ENCODE results near the gene AUTS2. TPM values are rescaled to one million over a fixed set of nuclear protein-coding genes. Genes with fewer than 3 reads are reported as not detected.
"Not testable (repeated sequence)": the region's sequence is repeated elsewhere in the genome, so short reads cannot be mapped to it uniquely, and the experiment has no call there.

The AUTS2 gene
- total RNA-seq, 1 donor from 2014 or later, result 95.3 TPM

GRCh38 chr7:70583965-70584883 lies 985.9 kb downstream of the AUTS2 start:
- DNase-seq, result no peak

DNA sequence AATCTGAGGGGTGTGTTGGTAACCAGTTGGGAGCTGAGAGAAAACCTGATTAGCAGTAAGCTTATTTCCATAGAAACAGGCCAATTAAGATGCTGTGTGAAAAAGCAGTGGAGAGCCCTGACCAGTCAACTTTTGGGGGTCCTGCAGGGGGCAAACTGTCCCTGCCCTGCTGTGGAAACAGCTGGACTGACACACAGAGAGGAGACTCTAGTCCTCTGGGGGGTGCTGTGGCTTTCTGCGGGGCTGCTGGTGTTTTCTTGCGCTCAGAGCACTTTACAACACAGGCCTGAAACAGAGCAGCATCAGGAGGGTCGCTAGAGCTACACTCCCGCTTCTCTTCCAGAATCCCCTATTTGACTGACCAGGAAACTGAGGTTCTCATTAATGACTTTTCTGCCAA lies 986.8 kb downstream of the AUTS2 start:
- no peak for DNase-seq

GRCh38 chr7:70586822-70587221 lies 988.5 kb downstream of the AUTS2 start:
- DNase-seq, result no peak

DNA sequence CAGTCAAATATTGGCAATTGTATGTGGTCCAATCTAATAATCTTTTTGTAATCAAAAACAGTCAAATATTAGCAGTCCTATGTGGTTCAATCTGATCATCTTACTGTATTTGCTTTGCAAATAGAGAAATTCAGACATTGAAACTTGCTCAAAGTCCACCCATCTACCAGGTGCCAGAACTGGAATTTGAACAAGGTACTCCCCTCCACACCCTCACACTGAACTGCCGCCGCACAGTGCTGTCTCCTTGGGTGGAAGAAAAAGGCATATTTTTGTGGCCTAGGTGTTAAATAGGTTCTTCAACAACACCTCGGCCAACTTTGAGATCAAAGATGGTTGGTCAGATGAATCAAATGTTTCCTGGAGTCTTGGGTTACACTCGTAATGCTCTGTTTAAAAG lies 989.5 kb downstream of the AUTS2 start:
- no peak for DNase-seq

- DNase-seq, result no peak
Observed at GRCh38 chr7:70588191-70588921, 990.1 kb downstream of the AUTS2 start.

- DNase-seq, result no peak
Observed at GRCh38 chr7:70589010-70589409, 990.7 kb downstream of the AUTS2 start.

GRCh38 chr7:70589590-70589989 lies 991.3 kb downstream of the AUTS2 start:
- no peak for DNase-seq

GRCh38 chr7:70590126-70590854 lies 992.0 kb downstream of the AUTS2 start:
- DNase-seq, result no peak

DNA sequence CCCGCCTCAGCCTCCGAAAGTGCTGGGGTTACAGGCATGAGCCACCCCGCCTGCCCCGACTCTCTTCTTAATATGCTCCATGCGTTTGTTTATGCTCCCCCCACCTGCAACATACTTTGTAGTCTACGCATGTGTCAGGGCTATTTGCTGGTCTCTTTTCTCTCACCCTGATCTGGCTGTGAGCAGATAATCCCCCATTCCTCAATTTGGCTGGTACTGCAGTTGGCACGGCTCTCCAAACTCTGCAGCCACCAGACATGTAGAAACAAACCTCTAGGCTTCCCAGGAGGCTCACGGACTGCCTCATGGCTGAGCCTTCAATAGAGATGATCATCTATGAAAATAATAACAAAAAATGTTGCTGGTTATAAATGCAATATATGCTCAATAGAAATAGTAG lies 993.4 kb downstream of the AUTS2 start:
- no peak for DNase-seq

GRCh38 chr7:70592171-70592570 lies 993.9 kb downstream of the AUTS2 start:
- no peak for DNase-seq

GRCh38 chr7:70594170-70594569 lies 995.9 kb downstream of the AUTS2 start:
- no peak for DNase-seq

GRCh38 chr7:70594885-70595284 lies 996.6 kb downstream of the AUTS2 start:
- not testable (repeated sequence) for DNase-seq

GRCh38 chr7:70595370-70595754 lies 997.1 kb downstream of the AUTS2 start:
- no peak for DNase-seq

GRCh38 chr7:70595755-70596597 lies 997.7 kb downstream of the AUTS2 start:
- DNase-seq, result peak; percentile 18

- no peak for DNase-seq
Observed at GRCh38 chr7:70596598-70596913, 998.3 kb downstream of the AUTS2 start.

- no peak for DNase-seq
Observed at GRCh38 chr7:70597066-70597465, 998.8 kb downstream of the AUTS2 start.

GRCh38 chr7:70598976-70599375 lies 1000.7 kb downstream of the AUTS2 start:
- DNase-seq, result no peak

- DNase-seq, result no peak
Observed at GRCh38 chr7:70599446-70600190, 1001.3 kb downstream of the AUTS2 start.

DNA sequence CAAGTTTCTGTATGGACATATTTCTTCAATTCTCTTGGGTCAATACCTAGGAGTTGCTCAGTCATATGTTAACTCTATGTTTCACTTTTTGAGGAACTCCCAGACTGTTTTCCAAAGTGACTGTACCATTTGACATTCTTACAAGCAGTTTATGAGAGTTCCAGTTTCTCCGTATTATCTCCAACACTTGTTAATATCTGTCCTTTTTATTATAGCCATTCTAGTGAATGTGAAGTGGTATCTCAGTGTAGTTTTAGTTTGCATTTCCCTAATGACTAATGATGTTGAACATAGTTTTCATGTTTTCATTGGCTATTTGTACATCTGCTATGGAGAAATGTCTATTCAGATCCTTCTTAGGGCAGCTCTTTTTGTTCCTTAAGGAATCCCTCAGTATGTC lies 1002.7 kb downstream of the AUTS2 start:
- DNase-seq, result no peak

GRCh38 chr7:70602117-70602516 lies 1003.8 kb downstream of the AUTS2 start:
- no peak for DNase-seq

DNA sequence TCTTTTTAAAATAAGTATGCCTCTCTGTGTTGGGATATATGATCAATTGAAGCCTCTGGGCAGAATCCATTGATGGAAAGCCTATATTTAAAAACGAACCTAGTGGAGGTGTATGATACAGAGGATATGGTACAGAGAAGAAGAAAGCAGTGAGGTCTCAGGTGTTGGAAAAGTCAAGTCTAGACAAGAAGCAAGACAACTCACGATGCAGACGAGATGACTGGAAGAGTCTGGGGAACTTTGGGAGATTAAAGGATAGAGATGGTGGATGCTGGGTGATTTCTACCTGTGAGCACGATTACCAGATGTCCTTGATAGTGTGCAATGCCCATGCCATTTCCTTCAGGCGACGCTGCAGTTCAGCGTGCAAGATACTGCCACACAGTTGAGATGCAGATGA lies 1009.0 kb downstream of the AUTS2 start:
- no peak for DNase-seq

Data from occipital lobe (tissue), 2 donors.